GM19240 (cell line): ENCODE measurements around the gene KIRREL3.

Source experiments
- DNase-seq: peaks from one replicate; pipeline ENCODE4 v3.0.0; 2011; ENCODE audit warnings: low spot score; ENCODE audit not compliant: insufficient read length

Gene KIRREL3

DNA sequence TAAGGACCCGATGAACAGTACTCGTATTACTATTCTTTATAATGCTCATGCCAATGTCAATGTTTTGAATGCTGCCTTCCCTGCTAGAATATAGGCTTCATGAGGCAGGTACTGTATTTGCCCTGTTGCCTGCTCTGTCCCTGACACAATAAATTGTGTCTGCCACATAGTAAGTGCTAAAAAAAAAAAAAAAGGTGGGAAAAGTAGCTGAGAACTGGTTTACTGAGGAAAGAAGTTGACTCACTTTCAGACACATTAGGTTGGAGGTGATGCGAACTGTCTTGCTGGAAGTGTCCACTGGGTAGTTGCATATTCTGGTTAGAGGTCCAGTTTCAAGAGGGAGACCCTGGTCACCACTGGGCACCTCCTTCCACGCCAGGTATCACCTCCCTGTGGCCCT, 255.9 kb downstream of the KIRREL3 start:
- DNase-seq: no peak

DNA sequence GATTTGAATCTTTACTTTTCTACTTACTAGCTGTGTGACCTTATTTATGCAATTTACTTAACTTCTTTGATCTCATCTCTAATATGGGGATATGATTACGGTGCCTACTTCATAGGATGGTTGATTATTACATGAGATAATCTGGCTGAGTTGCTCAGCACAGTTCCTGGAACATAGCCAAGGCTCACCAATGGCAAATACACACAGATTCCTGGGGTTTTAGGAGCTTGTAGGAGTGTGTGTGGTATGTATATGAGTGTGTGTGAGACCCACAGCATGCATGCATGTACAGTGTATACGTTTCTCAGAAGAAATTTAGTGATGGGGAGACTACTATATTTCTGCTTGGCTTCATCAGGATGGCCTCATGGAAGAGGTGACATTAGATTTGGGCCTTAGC, 256.9 kb downstream of the KIRREL3 start:
- DNase-seq: no peak

DNA sequence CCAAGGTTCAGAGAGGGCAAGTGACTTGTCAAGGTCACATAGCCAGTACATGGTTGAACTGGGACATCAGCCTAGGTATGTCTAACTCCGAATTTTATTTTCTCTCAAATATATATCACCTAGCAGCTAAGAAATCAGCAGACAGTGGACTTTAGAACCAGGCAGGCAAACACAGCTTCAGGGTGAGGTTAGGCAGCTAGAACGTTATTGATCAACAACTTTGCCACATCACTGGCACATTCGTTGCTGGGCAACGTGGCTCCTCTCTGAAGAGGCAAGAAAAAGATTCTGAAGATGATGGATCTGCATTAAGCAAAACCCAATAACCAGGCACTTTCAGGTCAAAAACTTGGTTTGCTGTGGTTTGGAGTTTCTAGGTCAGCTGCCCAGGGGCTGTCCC, 258.0 kb downstream of the KIRREL3 start:
- no peak for DNase-seq

DNA sequence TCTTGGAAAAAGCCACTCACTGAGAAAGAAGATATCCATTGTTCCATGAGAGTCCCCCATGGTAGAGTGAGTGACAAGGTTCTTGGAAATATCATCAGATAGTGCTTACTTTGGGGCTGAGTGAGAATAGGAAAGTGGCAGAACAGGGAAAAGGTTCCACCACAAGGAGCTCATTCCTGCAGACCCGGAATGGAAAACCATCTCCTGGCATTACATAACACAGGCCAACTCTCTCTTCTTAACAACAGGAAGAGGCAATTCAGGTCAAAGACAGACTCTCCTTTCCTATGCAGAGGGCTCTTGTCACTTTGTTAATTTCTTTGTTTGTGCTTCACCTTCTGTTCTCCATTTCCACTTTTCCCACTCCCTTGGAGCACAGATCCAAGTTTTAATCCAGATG, 259.7 kb downstream of the KIRREL3 start:
- DNase-seq: no peak

DNA sequence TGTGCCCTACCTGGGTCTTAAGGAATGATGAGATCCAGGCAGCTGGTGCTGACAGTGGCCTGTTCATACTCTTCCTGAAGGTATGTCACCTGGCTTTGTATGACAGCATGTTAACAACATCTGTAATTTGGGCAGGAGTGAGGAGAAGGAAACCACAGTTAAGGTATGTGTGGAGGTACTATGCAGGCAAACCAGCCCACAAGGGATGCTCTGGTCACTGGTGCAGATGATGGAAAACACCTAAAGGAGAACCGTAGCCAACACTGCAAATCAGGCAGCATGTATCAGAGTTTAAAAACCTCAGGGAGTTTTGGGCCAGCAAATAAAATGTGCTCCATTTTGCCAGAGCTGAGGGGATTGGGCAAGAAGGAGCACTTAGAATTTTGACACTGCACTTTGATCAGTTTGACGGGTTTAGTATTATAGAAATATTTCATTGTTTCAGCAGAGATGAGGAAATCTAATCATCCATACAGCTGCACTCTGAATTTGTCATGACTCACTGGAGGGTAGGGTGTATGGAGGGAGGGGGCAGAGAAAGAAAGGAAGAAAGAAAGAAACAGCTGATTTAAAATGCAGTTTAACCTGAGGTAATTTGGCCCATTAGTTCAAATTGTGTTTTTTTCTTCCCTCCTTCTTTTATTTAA, 260.9 kb downstream of the KIRREL3 start:
- no peak for DNase-seq

DNA sequence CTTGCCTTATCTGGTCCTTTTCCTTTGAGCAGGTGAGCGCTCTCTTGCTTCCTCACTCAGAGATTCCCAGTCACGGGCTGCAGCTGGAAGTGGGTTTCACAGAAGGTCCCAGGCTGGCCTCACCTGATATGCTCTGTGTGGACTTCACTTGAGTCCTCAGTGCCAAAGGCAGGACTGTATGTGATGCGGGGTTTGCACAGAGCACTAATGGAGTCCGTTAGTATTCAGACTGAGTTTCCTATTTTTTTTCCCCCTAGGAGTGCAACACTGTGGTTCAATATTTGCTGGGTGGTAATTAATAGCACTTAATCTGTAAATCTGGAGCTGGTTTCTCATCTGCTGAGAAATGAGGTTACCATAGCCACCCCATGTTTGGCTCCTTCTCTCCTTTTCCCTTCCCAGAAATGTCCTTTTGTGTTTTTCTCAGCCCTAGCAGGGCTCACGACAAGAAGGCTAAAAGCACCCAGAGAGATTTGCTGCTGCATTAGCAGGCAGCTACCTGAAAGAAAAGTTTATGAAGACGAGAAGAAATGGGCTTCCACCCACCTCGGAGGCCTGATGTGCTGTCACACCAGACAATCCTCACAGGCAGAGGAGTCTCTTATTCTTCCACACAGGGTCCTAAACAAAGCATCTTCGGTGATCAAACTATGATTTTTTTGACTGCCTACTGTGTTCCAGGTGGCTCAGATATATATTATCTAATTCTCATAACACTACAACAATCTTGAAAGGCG, 262.1 kb downstream of the KIRREL3 start:
- DNase-seq: no peak

DNA sequence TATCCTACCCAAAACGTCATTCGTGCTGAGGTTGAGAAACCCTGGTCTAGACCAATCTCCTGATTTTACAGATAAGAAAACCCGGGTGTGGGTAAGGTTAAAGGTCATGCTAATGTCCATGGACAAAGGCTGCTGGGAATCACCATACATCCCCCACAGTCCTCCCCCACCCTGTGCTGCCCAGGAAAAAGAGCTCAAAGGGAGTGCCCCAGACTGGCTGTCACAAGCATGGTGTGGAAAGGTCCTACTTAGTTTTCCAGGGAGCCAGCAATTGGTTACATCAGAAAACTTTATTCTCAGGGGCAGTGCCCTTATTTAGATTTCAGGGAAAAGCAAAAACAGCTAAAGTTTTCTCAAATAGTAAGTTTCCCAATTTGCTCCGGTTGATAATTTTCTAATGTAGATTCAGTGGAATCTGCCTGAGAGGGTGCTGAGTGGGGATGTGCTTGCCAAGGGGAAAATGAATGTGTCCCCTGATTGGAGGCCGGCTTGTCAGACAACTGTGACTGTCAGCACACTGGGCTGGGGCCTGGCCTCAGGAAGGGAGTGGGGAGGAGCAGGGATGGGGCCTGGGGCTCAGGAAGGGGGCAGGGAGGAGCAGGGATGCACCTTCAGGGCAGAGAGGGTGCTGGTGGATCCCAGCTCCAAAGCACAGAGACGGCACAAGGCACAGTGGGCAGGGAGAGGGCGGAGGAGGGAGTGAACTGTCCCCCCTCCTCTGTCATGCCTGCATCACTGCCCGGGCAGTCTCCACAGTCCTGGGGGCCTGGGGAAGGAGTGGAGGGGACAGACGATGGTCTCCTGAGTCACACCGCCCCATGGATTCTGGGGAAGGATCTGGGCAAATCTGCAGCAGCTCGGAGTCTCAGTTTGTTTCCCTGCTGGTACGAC, 263.6 kb downstream of the KIRREL3 start:
- DNase-seq: no peak

DNA sequence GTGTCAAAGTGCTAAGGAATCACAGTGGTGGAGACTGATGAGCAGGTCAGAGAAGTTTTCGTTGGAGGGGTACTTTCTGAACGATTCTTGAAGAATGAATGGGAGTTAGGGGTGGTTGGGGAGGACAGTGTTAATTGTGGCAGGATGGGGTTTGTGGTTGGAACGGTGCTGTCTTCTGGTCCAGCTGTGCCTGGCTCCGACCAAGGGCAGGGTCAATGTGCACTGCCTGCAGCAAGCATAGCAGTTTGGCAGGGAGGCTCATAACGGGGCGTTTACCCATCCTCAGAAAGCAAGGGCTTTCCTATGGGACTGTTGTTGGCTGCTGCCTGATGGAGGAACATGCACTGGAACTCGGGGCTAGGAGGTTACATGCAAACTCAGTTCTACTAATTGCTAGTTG, 265.8 kb downstream of the KIRREL3 start:
- DNase-seq: no peak

DNA sequence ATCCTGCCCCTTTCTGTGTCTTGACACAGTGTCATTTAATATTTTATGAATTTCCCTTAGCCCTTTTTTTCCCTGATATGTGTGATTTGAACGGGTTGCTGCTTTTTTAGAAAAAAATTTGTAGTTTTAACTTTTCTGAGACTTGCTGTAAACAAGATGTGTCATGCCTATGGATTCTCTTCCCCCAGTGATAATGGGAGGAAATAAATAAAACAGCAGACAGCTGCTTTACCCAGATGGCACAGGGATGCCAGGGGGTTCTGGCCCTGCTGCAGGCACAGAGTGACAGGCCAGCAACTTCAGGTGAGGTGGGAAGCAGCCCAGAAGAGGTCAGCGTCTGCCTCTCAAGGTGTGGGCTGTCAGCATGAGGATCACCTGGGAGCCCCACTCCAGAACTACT, 266.9 kb downstream of the KIRREL3 start:
- no peak for DNase-seq

DNA sequence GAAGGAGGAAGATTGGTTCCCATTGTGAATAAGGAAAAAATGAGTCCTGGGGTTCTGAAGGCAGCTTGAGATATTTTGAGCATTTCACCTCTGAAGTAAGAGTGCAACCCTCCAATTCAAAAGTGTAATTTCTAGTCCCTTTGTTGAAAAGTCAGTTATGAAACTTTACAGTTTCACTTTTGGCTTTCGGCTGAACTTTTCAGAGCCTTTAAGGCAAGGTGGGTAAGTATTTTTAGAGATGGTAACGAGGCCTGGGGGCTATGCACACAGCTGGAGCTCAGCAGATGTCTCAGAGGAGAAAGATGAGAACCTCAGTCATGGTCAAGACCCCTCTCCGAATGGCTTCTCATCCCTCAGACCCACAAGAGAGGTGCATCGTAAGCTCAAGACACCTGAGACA, 267.6 kb downstream of the KIRREL3 start:
- DNase-seq: peak; percentile 24

DNA sequence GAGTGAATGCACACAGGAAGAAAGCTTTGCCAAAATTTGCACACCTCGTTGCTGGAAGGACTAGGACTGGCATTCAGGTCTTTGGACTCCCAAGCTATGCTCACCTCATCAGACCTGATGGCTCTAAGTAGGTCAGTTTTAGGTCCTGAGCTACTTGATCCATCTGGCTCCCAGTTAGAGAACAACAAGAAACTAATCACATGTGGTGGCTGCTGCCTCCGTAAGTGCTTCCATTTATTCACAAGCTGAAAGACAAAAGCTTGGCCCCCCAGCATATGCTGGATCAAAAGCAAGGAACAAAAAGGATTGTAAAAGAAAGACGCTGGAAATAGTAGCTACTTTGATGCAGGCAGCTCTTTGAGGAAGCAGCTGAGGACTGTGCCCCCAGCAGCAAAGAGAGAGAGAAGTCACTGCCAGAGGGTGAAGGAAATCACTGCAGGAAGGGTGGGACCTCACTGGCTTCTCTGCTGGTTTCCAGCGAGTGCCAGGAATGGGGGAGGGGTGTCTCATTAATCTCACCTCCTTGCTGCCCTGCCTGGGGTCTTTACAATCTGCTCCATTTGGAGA, 268.9 kb downstream of the KIRREL3 start:
- DNase-seq: no peak

DNA sequence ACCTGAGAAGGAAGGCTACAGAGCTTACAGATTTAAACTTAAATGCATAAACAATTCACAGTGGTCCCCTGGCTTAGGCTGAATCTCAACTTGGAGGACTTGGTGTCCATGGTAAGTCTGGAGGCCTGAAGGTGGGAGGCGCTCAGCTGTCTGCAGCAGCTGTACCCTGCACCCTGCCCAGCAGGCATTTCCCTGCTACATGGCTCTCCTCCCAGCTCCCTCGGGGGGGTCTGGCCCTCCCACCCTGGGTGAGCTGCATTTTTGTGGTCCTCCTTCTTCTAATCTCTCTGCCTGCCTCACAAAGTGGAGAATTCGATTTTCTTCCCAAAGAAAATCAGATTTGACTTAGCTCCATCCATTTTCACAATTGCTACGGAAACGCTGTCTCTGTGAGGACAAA, 273.2 kb downstream of the KIRREL3 start:
- no peak for DNase-seq

DNA sequence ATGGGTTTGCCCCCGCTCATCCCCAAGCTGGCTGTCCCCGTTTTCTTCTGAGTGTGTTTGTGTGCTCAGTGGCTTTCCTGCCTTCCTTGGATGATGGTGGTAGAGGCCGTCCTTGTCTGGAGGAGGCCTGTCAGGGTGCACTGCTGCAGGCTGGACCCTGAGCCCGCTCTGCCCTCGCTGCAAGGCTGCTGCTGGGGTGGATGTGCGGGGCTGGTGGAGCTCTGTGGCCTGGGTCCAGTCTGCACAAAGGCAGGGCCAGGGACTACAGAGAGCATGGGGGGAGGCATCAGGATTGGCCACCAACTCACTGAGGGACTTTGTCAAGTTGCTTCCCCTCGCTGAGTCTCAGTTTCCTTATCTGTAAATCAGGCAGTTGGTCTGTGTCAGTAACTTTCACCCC, 275.0 kb downstream of the KIRREL3 start:
- no peak for DNase-seq

DNA sequence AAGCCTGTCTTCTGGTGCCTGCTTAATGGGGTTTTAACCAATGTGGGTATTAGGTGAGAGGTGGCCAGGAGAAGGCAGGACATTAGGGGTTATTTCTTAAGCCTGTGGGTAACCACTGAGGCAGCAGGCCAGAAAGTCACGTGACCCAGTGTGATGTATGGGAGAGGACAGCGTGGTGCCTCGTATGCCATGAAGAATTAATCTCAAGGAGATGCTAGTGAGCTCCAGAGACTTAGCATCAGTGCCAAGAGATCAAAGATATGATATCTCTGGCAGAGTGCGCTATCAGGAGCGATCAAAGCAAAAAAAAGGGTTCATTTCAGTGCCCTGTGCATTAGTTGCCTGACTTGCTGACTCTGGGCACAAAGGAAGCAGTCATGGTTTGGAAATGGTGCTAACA, 275.5 kb downstream of the KIRREL3 start:
- DNase-seq: no peak

DNA sequence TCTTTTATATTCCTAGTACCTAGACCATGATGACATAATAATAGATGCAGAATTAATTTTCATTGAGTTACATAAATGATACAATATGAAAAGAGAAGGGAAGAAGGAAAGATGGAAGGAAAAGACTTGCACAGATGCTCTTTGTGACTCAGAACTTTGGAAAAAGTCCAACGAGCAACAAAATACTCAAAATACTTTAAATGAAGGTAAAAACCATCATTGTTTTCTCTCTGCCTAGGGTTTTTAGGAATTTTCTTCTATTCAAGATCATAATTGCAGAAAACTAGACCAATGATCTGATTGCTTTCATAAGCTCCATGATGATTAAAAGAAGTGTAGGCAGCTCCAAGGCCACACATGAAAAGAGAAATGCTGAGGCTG, 276.9 kb downstream of the KIRREL3 start:
- DNase-seq: no peak

DNA sequence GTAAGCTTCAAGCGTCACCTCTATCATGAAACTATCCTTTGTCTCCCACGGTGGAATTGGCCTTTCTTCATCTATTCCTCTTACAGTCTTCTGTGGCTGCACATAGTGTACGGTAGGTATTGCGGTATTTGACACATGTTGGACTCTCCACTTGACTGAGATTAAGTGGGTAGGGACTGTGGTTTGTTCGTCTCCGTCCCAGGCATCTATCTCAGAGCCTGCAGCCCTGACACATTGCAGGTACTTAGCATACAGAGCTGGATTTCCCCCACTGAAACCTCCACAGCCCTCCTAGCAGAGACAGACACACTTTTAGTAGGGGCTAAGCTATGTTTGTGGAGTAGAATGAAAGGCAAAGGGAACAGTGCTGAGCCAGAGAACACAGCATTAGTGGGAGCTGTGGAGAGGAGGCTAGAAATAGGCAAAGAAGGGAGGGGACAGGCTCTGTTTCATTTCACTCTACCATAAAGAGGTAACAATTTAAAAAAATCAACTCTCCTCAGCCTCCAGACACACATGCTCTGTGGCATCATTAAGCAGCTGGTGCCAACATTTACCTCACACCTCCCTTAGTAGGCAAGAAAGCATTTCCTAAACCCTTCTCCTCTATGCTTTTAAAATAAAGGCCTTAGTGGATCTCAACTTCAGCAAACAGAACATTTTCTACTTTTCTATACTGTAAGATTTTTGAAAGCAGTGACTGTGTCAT, 277.5 kb downstream of the KIRREL3 start:
- no peak for DNase-seq

DNA sequence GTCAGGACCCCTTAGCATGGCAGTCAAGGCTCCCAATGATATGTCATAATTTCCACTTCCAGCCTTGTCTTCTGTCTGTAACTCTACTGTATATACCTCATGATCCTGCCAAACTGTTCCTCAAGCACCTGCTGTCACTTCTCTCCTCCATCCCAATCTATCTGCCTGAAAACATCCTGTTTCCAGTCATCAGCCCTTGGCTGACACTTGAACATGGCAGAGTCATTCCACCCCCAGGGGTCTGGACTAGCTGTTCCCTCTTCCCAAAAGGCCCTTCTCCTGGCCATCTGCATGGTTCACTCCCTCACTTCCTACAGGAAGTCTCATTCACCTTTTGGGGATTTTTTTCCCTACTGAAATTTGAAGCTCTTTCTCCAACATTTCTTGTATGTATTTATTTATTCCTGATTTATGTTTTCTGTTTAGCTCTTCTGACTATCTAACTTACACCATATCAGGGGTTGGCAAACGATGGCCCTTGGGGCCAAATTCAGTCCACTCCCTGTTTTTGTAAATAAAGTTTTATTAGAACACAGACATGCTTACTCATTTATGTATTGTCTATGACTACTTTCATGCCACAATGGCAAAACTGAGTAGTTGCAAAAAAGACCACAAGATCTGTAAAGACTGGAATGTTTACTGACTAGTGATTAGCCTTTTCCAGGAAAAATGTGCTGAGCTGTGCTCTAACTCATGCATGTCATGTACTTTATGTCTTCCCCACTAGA, 278.4 kb downstream of the KIRREL3 start:
- no peak for DNase-seq

DNA sequence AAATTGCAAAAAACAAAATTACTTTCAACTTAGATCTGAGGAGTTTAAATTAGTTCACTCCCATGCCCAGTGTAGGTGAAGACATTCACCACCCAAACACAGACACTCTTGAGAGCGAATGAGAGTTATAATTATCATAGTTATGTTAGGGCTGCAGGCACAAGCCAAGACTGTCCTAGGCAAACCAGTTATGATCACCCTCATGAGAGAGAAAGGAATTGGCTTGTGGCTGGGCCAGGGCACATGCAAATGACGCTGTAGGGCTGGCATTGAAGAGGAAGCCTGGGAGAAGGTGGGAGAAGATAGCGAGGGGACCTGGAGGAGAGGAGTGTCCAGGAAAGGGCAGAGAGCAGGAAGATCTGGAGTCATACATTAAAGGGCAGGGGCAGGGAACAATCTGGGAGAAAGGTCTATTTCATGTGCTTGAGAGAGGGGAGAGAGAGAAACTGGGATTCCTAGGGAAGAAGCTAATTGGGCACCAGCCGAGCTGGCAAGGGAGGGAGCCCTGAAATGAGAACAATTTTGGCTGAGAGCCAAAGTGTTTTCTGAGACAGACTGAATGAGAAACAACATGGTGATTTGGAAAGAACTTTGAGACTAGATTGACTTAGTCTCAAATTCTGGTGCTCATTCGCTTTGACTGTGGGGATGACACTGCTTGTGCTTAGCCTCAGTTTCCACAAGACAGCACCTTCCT, 279.9 kb downstream of the KIRREL3 start:
- no peak for DNase-seq

DNA sequence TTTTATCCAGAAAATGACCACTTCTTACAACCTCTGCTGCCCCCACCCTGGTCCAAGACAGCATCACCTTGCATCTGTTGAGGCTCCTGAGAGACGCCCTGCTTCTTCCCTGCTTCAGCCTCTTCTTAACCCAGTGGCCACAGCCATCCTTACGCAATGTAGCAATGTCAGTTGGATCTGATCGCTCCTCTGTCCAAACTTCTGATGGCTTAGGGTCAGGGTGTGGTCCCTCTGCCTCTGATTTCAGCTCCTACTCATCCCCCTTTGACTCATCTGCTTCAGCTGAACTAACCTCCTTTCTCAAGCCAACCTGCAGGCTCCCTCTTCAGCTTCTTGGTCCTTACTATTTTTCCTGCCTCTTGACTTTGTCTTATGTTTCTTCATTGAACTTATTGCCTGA, 280.8 kb downstream of the KIRREL3 start:
- no peak for DNase-seq

DNA sequence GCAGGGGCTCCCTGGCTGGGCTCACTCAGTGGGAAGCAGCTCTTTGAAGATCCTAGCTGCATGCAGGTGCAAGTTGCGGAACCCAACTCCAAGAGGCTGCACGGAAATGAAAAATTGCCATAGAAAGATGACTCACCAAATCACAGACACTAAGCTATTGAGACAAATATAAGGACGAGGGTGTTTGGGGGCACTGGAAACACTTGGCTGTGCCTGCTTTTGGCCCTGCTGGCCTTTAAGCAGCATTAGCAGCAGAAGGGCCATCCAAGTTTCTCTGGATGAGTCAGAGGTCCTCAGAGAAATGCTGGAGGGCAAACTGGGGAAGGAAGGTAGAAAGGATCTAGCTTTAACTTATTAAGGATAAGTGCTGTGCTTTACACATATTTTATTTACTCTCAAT, 282.3 kb downstream of the KIRREL3 start:
- DNase-seq: no peak
